Measurements from ENCODE around the gene DDRGK1. TPM values are rescaled to one million over a fixed set of nuclear protein-coding genes. Genes with fewer than 3 reads are reported as not detected.
"Not testable (repeated sequence)": the region's sequence is repeated elsewhere in the genome, so short reads cannot be mapped to it uniquely, and the experiment has no call there.

DDRGK1 gene
- polyA plus RNA-seq, 4 donors = 45.7 to 57.7 (median 48.3) TPM

DNA sequence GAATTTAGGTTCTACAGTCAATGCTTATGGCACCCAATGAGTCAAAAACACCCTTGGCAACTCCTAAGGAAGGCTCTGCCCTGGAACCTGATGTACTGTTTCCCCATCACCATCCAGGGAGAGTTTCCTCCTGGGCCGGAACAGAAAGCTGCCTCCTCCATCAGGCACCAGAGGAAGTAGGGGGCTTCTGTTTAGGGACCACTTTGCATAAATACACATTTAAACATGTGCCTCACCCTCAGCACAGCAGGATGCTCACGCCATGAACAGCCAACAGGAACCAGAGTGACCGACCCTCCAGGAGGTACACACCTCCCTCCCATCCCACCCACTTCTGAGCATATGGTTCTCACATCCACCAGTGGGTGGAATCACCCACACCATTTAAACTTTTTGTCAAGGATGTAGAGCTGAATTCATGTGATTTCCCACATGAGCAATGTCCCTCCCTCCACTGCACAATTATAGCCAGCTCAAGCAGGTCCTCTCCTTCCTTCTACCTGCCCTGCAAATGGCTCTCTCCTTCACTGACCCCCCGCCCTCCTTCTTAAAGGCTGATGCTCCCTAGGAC lies 14.8 kb downstream of the DDRGK1 start:
- no peak for DNase-seq (ENCODE audit: low read depth in 4 of 4, low spot score in 3 of 4)

- no peak for DNase-seq (ENCODE audit: low read depth in 4 of 4, low spot score in 3 of 4)
Observed at GRCh38 chr20:3188823-3189413, 15.6 kb downstream of the DDRGK1 start.

DNA sequence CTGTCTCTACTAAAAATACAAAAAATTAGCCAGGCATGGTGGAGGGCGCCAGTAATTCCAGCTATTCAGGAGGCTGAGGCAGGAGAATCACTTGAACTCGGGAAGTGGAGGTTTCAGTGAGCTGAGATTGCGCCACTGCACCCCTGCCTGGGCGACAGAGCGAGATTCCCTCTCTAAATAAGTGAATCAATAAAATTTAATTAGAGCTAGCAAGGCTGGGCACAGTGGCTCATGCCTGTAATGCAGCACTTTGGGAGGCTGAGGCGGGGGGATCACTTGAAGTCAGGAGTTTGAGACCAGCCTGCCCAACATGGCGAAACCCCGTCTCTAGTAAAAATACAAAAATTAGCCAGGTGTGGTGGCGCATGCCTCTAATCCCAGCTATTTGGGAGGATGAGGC lies 16.6 kb downstream of the DDRGK1 start:
- not testable (repeated sequence) for DNase-seq (ENCODE audit: low read depth in 4 of 4, low spot score in 3 of 4)

GRCh38 chr20:3183896-3184612 lies 20.4 kb downstream of the DDRGK1 start:
- DNase-seq (ENCODE audit: low read depth in 4 of 4, low spot score in 3 of 4) = no peak

GRCh38 chr20:3182429-3182828 lies 22.1 kb downstream of the DDRGK1 start:
- not testable (repeated sequence) for DNase-seq (ENCODE audit: low read depth in 4 of 4, low spot score in 3 of 4)

DNA sequence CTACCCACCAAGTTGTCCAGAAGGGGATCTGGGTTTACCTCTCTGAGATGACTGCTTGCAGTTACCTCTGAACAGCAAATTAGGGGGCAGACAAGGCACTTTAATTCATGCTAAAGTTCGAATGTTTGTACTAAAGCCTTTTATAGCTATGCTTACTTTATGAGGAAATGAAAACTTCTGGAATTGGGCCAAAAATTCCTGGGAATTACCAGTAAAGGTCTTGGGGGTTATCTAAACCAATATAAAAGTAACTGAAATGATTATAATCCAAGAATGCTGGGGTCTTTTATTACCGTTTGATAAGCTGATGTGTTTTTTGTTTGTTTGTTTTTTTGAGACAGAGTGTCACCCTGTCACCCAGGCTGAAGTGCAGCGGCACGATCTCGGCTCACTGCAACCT lies 23.2 kb downstream of the DDRGK1 start:
- DNase-seq (ENCODE audit: low read depth in 4 of 4, low spot score in 3 of 4) = no peak

DNA sequence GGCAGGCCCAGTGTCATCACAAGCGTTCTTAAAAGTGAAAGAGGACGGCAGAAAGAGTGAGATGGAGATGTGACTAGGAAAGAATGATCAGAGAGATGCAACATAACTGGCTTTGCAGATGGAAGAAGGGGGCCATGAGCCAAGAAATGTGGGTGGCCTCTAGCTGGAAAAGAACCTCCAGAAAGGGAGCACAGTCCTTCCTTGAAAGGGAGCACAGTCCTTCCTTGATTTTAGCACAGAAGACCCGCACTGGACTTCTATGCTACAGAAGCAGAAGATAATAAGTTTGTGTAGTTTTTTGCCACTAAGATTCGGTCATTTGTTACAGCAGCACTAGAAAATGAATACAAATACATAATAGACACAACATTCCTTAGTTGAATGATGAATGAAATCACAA lies 24.2 kb downstream of the DDRGK1 start:
- DNase-seq (ENCODE audit: low read depth in 4 of 4, low spot score in 3 of 4) = no peak

GRCh38 chr20:3177746-3178485 lies 26.6 kb downstream of the DDRGK1 start:
- DNase-seq (ENCODE audit: low read depth in 4 of 4, low spot score in 3 of 4) = no peak

DNA sequence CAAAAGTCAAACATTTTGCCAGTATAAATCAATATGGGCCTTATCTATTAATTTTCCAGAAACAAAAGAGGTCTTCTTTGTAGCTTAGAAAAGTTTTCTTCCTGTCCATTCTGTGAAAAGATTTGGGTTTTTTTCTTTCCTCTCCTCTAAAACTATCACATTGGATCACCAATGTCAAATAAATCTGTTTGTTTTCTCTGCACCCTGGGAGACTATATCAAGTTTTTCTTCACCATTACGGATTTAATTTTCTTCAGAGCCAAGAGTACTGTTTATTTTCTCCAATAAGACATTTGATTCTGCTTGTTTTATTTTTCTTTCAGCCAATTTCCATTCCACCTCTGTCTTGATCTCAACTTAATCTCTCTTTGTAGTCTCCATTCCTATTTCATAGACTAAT lies 29.2 kb downstream of the DDRGK1 start:
- DNase-seq (ENCODE audit: low read depth in 4 of 4, low spot score in 3 of 4) = no peak

DNA sequence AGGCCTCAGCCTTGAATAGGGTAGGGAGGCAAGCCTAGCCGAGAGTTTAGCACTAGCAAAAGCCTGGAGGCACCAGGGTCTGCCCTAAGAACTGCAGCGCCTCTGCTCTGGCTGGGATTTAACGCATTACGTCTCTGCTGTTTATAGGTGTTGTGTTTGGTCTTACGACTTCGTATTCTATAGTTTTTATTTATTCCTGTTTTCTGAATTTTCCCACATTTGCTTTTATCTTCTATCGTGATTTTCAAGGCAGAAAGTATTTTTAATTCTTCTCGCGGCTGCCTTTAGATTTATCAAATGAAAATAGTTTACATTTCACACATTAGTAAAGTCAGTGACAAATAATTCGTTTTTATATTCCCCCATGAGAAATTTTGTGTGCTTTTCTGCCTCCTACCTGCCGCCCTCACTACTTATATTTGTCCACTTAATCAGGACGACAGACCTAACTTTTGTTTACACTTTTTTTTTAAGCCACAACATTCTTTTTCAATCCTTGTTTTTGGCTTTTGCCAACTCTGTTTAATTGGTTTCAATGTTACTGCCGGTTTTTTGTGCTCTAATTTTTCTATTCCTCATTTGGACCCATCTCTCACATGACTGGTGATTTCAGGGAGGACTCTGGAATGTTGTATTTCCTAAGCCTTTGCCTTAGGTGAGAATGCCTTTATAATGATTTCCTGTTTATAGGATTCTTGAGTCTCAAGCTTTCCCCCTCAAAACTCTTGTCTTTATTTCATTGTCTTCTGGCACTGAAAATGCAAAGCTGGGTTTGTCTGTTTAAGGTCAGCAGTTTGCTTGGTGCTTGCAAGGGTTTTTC lies 29.8 kb downstream of the DDRGK1 start:
- no peak for DNase-seq (ENCODE audit: low read depth in 4 of 4, low spot score in 3 of 4)

- DNase-seq (ENCODE audit: low read depth in 4 of 4, low spot score in 3 of 4) = peak in 3 of 4 donors; percentile 79 to 81 (median 80)
Observed at GRCh38 chr20:3173610-3174441, 30.7 kb downstream of the DDRGK1 start.

DNA sequence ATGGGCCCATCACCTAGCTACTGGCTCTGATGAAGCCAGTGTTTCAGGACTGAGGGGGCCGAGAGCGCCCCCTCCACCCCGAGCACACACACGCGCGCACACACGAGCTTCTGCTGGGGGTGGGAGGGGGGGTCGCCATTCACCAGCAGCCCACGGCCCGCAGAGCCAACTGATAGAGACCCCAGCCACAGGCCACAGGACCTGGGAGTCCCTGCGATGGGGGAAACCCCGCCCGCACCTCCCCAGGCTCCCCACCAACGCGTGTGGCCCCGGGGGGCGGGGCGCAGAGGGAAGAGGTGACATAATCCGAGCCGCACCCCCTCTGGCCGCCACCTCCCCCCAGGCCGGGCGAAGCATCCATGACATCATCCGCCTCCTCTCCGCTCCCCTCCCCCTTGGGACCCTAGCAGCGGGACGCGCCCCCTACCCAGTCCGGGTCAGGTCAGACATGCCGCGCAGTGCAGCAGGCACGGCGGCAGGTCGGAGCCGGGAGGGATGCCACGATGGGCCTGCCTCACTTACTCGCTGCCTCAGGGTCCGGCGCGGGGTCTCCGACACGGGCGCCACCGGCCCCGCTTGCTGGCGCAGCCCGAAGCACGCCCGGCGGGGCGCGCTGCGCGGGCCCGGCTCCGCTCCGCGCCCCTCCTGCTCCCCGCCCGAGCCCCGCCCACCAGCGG lies 31.4 kb downstream of the DDRGK1 start, which contains the start of gene LZTS3:
Gene LZTS3, minus strand, starts transcription at position 617 of the 677 bp plus-strand sequence. CDS start 6,386 bp downstream, outside the sequence.
- DNase-seq (ENCODE audit: low read depth in 4 of 4, low spot score in 3 of 4) = peak in 1 of 4 donors; percentile 56

GRCh38 chr20:3172126-3172932 lies 32.2 kb downstream of the DDRGK1 start:
- DNase-seq (ENCODE audit: low read depth in 4 of 4, low spot score in 3 of 4) = no peak

GRCh38 chr20:3171391-3172125 lies 32.9 kb downstream of the DDRGK1 start:
- no peak for DNase-seq (ENCODE audit: low read depth in 4 of 4, low spot score in 3 of 4)

- no peak for DNase-seq (ENCODE audit: low read depth in 4 of 4, low spot score in 3 of 4)
Observed at GRCh38 chr20:3168829-3169590, 35.5 kb downstream of the DDRGK1 start.

GRCh38 chr20:3168079-3168828 lies 36.2 kb downstream of the DDRGK1 start:
- DNase-seq (ENCODE audit: low read depth in 4 of 4, low spot score in 3 of 4) = no peak

All from right renal pelvis (tissue), 4 donors.